Medulla oblongata (tissue), 1 donor: ENCODE measurements around the gene MYO19.
"Not testable (repeated sequence)": the region's sequence is repeated elsewhere in the genome, so short reads cannot be mapped to it uniquely, and the experiment has no call there.

ENCODE experiments used
- DNase-seq: peaks from one replicate; pipeline ENCODE4 v3.0.0-alpha.2; 2015; ENCODE audit errors: extremely low spot score

The MYO19 gene

DNA sequence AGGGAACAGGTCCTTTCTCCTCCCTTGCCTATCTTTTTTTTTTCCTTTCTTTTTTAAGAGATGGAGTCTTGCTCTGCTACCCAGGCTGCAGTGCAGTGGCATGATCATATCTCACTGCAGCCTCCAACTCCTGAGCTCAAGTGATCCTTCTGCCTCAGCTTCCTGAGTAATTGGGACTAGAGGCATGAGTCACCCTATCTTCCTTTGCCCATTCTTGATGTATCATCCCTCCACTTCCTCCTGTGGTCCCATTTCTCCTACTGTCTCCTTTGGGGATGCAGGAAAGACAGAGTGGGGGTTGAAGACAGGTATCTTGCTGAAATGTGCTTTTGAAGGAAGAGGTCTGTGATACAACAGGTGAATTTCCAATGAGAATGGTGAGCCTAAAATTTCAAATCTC is 5.5 kb downstream of the MYO19 start:
- DNase-seq = no peak

GRCh38 chr17:36527621-36528250 is 6.9 kb downstream of the MYO19 start:
- DNase-seq = no peak

DNA sequence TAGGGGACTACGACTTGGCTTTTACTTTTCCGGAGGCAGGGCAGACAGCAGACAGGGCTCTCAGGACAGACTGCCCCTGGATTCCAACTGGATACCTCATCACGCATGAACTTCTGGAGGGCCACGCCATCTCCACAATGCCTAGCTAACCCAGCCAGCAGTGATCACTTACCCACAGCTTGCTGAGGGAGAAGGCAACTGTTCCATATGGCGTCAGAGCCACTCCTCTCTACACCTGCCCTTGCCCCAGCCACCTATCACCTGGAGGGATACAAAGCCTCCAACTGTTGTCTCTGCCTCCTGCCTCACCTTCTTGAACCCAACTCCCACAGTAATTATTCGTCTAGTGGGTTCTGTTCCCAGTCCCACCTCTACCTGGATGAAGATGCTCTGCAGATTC is 8.8 kb downstream of the MYO19 start:
- DNase-seq = no peak

GRCh38 chr17:36525113-36525512 is 9.6 kb downstream of the MYO19 start:
- no peak for DNase-seq

DNA sequence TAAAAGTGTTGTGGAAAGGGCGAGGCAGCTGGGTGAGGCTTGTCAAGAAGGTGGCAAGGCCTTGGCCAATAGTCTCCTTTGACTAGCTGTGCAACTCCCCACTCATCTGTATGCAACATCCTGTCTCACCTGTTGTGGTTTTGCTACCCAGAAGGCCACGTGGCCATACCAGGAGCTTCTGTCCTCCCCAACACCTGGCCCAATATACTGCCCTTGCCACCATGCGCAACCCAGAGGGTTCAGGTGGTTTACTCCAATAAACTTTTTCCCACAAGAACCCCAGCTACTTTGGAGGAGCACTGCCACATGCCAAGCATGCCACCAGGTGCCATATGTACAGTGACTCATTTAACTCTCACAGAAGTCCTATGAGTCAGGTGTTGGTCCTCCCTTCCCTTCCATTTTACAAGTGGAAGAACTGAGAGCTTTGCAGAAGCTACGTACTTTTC is 10.2 kb downstream of the MYO19 start:
- DNase-seq = no peak

DNA sequence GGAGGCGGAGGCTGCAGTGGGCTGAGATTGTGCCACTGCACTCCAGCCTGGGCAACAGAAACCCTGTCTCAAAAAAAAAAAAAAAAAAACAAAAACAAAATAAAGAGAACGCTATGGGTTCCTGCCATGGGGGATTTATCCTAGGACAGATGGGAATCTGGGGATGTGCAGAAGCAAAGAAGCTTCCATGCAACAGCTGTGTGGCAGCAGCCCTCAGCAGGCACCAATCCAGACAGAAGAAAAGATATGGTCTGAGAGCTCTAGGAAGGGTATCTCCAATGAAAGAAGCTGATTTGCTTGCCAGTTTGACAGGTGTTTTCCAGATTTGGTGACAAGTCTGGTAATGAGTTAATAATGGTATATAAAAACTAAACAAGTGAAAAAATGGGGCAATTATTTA is 11.6 kb downstream of the MYO19 start:
- DNase-seq = no peak

DNA sequence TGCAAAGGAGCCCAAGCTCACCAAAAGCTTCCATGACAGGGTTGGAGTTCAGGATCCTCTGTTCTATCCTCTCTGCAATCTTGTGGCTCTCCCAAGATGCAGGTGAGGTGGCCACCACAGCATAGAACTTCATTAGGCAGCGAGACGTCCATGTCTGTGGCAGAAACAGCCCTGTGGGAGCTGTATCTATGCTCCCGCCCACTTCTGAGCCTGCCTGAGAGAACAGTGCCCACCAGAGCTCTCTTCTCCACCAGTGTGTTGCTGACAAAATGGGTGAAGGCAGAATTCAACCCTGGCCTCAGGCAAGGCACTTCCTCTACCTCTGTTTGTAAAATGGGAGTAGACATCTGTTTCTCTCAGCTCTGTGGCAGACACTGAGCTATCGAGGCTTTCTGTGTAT is 18.8 kb downstream of the MYO19 start:
- DNase-seq = no peak

DNA sequence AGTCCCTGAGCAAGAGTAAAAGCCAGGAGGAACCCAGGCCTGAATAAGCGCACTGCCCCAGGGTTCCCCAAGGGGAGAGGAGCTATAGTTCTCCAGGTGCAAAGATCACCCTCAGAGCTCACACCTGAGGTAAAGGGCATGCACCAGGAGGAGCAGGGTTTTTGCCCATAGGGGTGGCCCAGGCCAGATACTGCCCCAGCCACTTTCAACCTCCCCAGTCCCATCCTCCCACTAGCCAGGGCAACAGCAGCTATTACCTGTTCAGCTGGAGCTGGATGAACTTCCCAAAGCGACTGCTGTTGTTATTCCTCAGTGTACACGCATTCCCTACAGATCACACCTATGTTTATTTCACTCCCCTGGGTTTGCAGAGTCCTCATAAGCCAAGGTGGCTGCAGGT is 19.8 kb downstream of the MYO19 start:
- no peak for DNase-seq

GRCh38 chr17:36512641-36513040 is 22.0 kb downstream of the MYO19 start:
- DNase-seq = no peak

DNA sequence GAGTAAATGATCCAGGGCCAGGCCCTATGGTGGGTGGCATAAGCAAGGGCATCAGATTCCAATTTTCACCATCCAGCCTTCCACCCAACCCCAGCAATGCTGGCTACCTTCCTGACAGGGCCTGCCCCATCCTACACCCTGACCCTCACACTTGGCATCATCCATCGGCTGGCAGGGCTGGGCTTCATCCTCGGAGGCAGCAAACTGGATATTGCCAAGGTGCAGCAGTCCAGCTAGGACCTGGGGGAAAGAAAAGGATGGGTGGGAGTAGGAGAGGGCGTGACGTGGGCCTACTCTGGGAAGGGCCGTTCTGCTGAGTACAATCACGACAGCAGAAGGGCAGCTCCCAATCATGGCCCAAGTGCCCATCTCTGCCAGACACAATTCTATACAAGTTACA is 23.5 kb downstream of the MYO19 start:
- DNase-seq = no peak

GRCh38 chr17:36510636-36511035 is 24.0 kb downstream of the MYO19 start:
- DNase-seq = no peak

- DNase-seq = no peak
Measured at GRCh38 chr17:36509272-36509985, 25.2 kb downstream of the MYO19 start.

DNA sequence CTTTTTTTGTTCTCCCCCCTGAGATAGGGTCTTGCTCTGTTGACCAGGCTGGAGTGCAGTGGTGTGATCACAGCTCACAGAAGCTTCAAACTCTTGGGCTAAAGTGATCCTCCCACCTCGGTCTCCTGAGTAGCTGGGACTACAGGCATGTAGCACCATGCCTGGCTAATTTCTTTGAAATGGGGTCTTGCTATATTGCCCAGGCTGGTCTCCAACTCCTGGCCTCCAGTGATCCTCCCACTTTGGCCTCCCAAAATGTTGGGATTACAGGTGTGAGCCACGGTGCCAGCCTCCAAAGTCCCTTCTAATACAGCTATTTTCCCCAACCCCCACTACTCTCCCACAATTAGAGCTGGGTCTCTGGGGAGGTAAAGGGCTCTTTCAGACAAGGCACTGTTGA is 26.2 kb downstream of the MYO19 start:
- not testable (repeated sequence) for DNase-seq

- no peak for DNase-seq
Measured at GRCh38 chr17:36507266-36507665, 27.4 kb downstream of the MYO19 start.

GRCh38 chr17:36506831-36507230 is 27.8 kb downstream of the MYO19 start:
- DNase-seq = no peak

DNA sequence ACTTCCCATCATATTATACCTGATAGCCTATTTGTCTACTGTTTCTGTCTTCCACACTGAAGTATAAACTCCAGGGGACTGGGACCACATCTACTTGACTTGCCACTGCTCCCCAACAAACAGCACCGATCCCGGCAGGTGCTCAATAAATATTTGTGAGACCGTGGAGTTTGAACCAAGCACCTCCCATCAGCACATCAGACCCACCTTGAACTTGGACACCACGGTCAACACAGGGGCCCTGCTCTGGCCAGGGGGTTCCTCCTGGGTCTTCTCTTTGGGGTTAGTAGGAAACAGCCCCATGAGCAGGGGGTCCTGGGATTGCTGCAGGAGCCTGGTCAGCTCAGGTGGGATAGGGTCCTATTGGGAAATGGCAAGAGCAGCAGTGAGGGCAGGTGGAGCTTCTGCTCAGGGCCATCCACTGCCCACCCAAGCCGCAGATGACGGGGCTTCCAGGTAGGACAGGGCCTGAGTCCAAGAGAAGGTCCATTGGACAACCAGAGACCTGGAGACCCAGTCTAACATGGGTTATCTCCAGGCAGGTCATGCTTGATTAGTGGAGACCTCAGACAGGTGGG is 28.3 kb downstream of the MYO19 start:
- DNase-seq = no peak

DNA sequence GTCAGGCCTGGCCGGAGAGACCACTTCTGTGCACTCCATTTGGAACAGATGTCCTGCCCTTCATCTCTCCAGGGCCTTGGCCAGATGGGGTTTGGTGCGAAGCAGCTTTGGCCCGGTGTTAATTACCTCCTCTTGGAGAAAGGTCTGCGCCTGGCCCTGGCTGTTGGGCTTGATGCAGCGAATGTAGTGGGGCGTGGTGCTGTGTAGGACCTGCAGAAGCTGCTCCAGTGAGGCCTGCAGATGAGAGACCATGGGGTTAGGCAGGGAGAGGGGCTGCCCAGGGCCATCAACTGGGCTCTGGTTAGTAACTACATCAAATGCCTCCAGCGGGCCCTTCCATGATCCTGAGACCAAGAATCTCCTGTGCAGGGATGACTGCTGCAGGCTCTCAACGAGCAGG is 29.5 kb downstream of the MYO19 start:
- DNase-seq = no peak

- no peak for DNase-seq
Measured at GRCh38 chr17:36504156-36504545, 30.5 kb downstream of the MYO19 start.

DNA sequence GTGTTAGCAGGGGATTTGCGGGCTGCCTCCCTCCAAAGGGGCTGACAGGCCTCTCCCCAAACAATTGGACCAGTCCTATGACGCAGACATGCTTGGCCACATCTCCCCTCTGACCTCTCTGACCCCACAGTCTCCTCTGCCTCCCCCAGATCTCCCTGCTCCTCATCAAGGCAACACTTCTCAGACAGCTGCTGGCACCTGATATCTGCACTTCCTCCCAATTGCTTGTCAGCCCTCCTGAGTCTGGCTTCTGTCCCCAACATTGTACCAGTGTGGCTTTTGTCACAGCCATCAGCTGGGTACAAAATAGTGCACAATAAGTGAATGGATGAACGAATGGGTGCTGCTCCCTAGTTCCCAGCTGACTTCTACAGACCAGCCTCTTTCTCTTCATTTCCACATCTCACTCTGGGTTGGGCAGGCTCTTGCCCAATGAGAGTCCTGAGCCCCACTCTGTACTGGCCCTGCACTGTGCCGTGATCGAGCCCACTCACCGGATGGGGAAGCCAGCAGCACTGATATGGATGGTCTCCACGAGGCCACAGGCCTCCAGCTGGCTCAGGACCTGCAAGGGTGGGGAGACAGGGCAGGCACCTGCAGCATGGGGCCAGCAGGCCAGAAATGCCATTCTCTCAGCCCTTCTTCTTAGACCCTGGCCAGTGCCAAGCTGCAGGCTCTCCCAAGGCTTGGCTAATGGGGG is 31.1 kb downstream of the MYO19 start:
- DNase-seq = no peak

- no peak for DNase-seq
Measured at GRCh38 chr17:36501963-36502362, 32.7 kb downstream of the MYO19 start.

- DNase-seq = no peak
Measured at GRCh38 chr17:36501351-36501750, 33.3 kb downstream of the MYO19 start.

- no peak for DNase-seq
Measured at GRCh38 chr17:36500745-36501225, 33.9 kb downstream of the MYO19 start.
